CD4-positive, alpha-beta T cell treated with Interleukin-17A for 1 hour (primary cell): ENCODE data around the gene TMEM161B.
A peak's percentile ranks its signal among the peaks of the same experiment; 100 is the strongest.
"Not testable (repeated sequence)": the region's sequence is repeated elsewhere in the genome, so short reads cannot be mapped to it uniquely, and the experiment has no call there.

ENCODE experiments used
- DNase-seq: peaks from one replicate; pipeline ENCODE4 v3.0.0-alpha.2; 2020

Gene TMEM161B

DNA sequence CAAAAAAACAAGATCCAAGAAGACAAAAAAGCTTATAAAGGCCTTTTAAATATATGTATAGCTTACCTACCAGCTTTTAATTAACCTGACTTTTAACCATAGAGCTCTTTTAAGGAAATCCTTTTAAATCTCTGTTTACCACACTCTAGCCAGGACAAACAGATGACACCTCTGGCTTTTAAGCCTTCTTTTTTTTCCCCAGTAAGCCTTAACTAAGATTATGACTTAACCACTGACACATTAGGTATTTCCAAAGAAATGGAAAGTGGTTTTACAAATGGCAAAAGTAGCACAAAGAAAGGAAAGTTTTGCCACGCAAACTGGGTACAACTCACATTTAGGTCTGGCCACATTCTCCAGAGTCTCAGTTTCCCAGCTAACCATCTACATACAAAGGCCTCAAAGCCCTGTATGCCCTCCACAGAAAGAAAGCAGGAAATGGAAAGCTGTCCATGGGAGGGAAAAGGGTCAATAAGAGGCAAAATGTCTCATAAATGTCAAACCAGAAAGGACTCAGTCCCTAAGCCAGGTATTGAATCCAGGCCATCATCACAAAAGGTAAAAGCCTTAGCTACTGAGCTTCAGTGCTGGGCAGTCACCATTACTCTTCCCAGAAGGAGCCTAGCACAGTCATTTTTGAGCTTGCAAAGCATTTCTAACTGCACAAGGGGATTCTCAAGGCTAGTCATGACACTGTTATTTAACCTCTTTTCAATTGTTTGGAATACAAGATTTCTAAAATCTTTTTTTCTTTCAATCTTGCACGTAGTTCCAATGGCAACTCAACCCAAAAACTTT lies 19.7 kb downstream of the TMEM161B start:
- no peak for DNase-seq

DNA sequence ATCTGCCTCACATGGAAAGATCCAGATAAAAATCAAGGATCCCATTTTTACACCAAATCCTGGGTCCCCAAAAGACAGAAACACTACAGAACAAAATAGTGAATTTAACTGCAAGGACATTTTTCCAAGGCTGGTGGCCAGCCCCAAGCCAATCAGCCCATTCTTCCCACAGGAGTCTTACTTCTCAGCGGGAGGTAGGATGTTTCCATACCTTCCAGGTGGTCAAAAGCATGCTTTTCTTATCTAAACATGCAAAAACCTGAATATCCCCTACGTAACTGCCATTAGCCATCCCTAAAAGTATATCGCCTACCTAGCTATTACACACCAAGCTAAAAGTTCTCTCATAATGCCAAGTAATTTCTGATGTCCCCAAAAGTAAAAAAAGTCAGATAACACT lies 20.6 kb downstream of the TMEM161B start:
- no peak for DNase-seq

DNA sequence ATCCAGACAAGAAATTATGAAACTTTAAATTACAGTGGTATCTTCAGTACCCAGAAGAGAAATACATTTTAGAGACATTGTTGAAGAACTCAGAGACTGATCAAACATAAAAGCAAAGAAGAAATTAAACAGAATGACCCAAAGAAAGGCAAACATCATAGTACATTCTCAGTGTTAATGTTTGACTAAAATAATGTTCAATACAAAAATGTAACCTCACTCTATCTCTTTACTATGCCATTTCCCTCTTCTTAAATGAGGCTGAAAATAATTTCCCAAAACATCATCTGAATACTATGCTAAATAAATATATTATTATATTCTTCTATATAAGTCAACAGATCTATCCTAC lies 22.8 kb downstream of the TMEM161B start:
- no peak for DNase-seq

DNA sequence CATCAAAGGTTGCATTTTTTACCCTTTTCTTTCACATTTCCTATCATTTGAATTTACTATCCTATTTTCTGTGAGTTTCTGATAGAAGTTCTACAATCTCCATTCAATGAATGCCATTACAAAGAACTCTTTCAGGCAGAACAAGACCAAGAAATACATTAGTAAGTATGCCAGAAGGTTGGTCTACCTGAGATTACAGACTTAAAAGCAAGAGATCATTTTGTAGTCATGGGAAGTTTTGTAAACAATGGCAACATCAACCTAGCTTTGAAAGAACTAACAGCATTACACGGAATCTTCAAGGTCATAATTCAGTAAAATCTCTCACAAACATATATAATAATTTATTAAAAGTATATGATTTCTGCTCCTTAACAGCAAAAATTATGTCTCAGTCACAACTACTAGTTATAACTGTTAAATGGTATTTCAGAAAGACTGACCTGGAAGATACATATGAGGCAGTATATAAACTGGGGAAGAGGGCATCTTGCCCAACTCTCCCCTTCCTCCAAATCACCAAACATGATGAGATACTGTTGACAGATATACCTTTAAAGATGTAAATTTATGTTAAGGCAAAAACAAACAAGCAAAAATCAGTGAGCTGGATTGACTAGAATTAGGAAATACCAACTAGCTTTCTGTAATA lies 23.3 kb downstream of the TMEM161B start:
- no peak for DNase-seq

DNA sequence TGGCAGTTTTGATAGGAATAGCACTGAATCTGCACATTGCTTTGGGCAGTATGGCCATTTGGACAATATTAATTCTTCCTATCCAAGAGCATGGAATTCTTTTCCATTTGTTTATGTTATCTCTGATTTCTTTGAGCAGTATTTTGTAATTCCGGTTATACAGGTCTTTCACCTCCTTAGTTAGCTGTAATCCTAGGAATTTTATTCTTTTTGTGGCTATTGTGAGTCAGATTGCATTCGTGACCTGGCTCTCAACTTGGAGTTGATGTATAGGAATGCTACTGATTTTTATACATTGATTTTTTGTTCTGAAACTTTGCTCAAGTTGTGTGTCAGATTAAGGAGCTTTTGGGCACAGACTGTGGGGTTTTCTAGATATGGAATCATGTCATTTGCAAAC lies 24.0 kb downstream of the TMEM161B start:
- no peak for DNase-seq

DNA sequence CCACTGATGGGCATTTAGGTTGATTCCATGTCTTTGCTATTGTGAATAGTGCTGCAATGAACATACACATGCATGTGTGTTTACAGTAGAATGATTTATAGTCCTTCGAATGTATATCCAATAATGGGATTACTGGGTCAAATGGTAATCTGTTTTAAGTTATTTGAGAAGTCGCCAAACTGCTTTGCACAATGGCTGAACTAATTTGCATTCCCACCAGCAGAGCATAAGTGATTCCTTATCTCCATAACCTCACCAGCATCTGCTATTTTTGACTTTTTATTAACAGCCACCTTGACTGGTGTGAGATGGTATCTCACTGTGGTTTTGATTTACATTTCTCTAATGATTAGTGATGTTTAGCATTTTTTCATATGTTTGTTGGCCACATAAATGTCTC lies 25.2 kb downstream of the TMEM161B start:
- DNase-seq, result not testable (repeated sequence)

DNA sequence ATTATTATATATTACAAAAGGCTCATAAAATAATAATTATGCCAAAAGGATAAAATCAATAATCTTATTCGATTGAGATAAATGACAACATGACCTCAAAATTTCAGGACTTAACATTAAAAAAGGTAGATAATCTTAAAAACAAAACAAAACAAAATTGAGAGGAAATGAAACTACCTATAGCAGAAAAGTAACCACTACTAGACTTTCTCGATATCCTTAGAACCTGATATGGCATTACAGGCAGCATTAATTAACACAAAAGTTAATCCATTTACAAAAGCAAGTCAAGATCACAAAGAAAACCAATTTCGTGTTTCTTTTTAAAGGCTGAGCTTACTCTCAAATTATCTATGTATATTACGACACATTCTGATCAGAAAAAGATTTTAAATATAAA lies 29.9 kb downstream of the TMEM161B start:
- no peak for DNase-seq

DNA sequence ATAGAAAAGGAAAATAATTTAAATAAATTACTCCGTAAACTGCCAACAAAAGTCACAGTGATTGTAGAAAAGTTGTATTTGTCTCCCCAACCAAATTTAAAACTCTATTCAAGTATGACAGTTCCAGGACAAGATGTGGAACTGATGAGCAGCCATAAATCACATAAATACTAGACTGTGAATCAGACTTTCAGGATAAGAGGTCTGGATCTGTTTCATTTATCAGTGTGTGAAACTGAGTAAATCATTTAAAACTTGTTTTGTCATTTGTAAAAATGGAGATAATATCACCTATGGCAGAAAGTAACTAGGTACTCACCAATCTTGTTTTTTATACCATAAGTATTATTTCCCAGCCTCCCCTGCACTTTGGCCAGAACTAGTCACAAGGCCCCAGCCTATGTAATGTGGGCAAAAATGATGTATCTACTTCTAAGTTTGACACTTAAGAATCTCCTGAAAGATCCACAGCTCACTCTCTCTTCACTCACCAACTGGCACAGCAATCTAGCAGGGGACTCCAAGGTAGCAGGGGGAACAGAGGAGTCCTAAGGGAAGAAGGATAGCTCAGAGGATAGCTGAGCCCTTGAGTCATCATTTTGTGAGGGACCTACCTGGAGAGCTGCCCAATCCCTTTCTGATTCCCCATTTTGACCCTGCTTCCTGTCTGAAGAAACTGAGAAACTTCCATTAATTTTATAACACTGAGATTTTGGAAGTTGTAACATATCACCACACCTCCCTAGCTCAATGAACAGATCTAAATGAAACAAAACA lies 31.6 kb downstream of the TMEM161B start:
- no peak for DNase-seq

DNA sequence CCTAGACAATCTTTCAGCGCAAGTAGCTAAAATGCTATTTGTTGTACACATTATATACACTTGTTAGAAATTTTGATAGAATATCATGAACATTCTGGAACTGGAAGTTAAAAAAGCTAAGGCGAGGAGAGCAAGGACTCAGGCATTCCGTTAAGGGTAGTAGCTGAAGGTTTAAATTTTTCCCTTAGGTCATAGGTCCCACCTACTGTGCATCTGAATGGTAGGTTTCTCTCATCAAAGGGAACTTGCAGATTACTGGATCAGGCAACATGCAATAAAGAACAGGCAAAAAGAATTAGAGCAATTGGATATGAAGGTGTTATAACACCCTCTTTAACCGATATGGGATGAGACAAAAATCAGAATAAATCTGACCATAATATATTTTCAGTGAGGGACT lies 32.8 kb downstream of the TMEM161B start:
- no peak for DNase-seq

DNA sequence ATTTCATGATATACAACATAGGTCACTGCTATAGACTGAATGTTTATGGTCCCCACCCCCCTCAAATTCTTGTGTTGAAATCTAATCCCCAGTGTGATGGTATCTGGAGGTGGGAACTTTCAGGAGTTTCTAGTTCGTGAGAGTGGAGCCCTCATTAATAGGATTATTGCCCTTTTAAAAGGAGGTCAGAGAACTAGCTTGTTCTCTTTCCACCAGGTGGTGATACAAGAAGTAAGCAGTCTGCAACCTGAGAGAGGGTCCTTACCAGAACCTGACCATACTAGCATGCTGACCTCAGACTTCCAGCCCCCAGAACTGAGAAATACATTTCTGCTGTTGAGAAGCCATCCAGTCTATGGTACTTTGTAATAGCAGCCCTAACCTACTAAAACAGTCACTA lies 33.3 kb downstream of the TMEM161B start:
- no peak for DNase-seq

DNA sequence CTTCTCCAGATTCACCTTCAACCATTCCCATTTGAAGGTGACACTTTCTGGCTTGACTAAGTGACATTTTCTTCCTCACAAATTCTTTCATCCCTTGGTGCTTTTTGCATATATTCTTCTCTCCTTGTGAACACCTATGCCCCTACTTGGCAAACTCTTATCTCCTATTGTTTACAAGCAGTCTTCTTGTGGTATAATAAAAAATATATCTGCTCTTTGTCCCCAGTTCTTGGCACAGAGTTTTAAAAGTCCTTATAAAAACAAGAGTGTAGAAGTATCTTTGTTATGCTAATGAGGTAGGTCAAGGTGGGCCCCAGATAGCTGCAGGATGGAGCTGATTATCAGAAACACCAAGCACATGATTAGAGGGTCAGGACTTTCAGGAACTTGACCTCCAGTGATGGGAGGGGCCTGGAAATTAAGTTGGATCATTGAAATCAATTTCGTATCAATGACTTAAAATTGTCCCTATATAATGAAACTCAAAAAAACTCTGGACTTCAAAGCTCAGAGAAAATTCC lies 38.0 kb downstream of the TMEM161B start:
- no peak for DNase-seq

DNA sequence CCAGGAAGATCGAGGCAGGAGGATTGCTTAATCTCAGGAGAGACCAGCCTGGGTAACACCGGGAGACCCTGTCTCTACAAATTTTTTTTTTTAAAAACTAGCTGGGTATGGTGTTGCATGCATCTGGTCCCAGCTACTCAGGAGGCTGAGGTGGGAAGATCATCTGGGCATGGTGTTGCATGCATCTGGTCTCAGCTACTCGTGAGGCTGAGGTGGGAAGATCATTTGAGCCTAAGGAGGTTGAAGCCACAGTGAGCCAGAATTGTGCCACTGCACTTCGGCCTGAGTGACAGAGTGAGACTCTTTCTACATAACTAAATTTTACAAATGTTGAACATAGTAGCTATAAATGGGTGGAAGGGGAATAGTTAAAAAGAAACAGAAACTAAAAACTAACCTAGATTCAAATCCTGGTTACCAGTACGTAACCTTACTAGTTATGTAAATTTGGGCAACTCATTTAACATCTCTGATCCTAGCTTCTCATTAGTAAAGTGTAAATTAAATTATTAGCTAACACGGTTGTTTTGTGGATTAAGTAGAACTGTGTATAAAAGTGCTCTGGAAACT lies 41.7 kb downstream of the TMEM161B start:
- no peak for DNase-seq

DNA sequence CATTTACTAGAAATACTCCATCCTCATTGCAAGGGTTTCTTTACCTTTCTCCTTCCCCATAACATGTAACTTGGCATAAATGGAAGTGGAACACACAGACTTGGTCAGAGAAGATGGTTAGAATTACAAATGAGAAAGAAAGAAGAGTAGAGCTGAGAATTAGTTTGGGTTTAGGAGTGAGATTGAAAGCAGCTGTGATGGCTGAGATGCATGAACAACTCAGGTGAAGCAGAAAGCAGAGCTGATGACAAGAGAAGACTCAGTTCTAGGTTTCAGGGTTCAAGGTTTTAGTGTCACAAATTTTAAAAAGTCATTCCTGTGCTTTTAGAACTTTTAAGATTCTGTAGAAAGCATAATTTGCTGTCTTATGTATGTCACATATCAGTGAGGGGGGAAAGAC lies 54.0 kb downstream of the TMEM161B start:
- DNase-seq, result no peak

DNA sequence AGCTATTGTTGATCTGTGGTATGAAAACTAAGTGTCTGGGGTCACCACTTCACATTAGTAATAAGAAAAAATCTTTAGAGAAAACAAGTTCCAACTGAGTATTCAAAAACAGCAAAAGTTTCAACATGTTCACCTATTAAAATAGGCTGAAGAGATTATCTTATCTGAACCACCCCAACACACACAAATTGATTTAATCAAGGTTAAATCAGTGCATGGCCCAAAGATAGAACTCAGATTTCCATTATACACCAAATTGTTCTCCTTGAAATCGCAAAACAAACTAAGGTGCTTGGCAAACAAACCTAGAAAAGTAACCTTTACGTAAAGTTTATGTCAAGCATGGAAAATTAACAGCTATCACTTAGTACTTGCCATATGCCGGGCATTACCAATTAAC lies 61.1 kb downstream of the TMEM161B start:
- DNase-seq, result no peak

DNA sequence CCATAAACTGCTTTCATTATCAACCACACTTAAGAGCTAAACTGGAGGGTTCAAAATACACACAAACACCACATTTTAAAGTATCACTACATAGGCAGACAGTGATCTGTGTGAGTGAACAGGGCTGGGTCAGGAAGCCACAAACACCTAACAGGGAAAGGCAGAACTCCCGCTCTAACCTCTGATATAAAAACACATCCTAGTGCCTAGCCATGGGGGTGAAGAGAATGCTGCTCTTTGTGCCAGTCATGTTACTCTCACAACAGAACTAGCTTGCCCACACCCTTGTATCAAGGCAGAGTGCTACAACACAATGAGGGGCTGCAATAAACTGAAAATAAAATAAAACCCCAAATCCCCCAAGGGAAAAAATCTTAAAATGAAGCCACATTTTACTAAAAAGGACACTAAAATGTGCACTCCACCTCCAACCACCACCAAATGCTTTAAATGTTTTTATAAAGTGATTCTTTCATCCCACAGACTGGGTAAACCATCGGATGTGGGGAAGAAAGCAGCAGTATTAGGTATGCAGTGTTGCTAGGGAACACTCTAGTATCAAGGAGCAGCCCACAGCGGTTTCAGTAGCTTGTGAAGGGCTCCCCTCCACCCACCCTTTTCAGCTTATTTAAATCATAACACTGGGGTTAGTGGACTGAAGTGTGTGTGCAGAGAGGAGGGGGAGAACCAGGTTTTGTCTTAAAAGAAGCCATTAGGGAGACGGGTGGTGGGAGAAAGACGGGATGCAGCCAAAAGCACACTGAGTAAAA lies 64.5 kb downstream of the TMEM161B start:
- DNase-seq, result peak; percentile 73

DNA sequence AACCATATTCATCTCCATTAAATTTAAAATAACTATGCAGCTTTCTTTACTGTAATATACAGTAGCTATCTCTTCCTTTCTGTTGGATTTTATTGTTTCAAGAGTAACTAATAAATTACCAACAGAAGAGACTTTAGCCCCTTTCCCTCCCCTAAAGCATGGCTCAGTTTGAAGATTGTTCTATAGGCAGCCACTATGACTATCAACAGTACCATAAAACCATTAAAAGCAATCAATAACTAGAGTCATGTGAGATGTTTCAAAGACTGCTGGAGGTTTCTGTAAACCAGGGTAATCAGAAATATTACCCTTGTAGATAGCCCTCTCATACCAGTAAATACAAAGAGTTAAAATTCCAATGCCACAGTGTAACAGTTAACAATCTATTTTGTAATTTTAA lies 73.0 kb downstream of the TMEM161B start:
- DNase-seq, result no peak

DNA sequence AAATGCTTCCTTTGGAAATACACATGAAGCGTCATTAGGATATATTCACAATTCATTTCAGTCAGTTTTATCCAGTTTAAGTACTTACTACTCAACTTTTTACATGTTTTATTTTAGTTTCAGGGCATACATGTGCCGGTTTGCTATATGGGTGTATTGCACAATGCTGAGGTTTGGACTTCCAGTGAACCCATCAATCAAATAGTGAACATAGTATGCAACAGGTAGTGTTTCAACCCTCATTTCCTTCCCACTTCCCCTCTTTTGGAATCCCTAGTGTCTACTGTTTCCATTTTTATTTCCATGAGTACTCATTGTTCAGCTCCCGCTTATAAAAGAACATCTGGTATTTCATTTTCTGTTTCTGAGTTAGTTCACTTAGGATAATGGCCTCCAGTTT lies 74.7 kb downstream of the TMEM161B start:
- DNase-seq, result no peak

DNA sequence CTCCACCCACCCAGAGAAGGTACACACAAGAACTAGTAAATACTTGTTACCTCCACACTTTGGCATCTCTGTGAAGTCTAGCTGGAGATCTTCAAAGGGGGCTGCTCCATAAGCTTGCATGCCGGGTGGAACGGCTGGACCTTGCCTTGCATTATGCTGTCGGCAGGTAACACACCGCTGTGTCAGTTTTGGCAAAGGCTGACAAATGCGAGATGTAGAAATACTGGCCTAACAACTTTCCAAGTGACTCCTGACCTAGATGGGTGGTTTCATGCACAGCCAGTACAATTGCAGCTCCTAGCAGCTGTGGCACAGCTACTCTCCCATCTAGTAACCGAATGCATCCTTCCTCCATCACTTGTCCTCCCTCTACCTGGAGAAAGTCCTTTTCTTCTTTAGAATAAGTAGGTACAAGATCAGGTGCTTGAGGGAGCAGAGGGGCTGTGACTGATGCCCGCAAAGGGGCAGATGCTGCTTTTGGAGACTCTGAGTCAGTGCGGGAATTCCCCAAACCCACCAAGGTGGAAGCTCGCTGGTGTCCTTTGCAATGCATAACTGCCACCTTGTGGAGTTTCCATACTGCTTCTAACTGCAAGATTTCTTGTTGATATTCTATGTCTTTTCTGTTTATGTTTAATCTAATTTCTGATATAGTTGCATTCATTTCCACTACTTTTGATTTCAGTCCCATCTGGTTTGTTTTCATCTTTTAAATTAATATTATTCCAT lies 78.4 kb downstream of the TMEM161B start:
- no peak for DNase-seq

DNA sequence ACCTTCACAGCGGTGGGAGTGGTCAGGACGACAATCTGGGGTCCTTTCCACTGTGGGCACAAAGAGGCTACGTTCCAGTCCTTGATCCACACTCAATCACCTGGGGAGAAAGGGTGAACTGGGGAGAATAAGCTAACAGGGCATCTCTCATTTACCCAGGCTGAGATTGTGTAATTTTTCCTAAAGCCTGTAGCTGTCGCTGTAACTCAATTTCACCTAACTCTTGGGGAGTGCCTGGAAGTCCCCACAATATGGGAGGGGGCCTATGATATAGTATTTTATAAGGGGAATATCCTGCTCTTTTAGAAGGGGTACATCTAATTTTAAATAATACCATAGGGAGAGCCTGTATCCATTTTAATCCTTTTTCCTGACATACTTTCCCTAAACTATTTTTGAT lies 79.2 kb downstream of the TMEM161B start:
- DNase-seq, result not testable (repeated sequence)

DNA sequence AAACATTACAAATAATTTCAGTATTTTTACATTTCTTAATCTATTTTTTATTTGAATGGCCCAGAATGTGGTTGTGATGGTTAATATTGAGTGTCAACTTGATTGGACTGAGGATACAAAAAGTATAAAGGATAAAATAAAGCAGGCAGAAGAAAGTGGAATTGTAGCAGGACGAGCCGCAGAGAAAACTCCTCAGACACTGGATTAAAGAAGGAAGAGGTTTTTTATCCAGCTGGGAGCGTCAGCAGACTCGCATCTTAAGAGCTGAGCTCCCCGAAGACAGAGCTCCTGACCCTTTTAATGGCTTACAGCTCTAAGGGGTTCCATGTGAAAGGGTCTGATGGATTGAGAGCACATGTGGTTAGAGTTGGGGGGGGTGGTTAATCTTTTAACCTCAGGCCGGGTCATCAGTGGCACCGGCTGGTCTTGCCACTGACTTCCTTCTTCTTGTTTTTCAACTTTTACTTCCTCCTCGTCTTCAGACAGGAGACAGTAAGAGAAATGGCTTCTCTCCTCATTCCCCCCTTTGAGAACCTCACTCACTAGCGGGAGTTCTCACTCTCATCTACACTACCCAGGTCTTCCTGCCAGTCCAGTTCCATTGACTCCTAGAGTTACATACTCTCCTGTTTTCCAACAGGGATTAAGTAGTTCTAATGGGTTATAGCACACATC lies 80.0 kb downstream of the TMEM161B start:
- no peak for DNase-seq

DNA sequence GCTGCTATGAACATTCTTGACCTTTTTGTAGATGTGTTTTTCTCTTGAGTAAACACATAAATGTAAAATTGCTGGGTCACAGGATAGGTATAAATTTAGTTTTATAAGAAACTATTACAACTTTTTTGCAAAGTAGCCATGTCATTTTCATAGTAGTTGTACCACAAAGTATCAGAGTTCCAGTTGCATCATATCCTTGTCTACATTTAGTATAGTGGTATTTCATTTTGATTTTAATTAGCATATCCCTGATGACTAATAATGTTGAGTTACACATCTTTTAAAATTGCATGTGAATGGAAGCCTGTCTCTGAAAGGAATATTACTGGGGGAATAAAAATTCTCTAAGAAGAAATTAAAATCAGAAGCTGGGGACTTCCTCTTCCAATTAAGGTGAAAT lies 85.4 kb downstream of the TMEM161B start:
- DNase-seq, result no peak
